Naive thymus-derived CD4-positive, alpha-beta T cell (primary cell): ENCODE results near the gene ARL3. TPM values are rescaled to one million over a fixed set of nuclear protein-coding genes. Genes with fewer than 3 reads are reported as not detected.
A peak's percentile ranks its signal among the peaks of the same experiment; 100 is the strongest.

Experiments used
- ATAC-seq: fragments of 150-1000 bp; cut with Tn5 transposase; 2 replicates; pipeline ENCODE4 v1.10.0; 2021; ENCODE audit warnings: mild to moderate bottlenecking, moderate library complexity
- CTCF ChIA-PET: fragments of 350-600 bp; sonication (Branson Sonifier 250); formaldehyde crosslinking; loops from one replicate; lab custom pipeline; 2021; ENCODE audit warnings: antibody characterized with exemption; lab: Charles Lee
- POLR2A ChIA-PET: fragments of 350-600 bp; sonication (Branson Sonifier 250); formaldehyde crosslinking; loops from one replicate; lab custom pipeline; 2021; ENCODE audit warnings: antibody characterized with exemption, inconsistent platforms; lab: Charles Lee
- DNase-seq, 9 donors: peaks; one replicate each; pipeline versions ENCODE4 v3.0.0 to v3.0.0-alpha.2; 2020 to 2022; ENCODE audit warnings: mixed read lengths in 1 of 9
- H3K27ac ChIP-seq: one replicate; pipeline ENCODE4 v1.7.0; 2013; ENCODE audit warnings: mild to moderate bottlenecking, low read depth, low read length, moderate library complexity
- H3K27me3 ChIP-seq, 2 donors: one replicate each; pipeline ENCODE4 v1.7.0; 2013; ENCODE audit warnings: low read length in 2 of 2, mild to moderate bottlenecking in 2 of 2, moderate library complexity in 2 of 2; ENCODE audit not compliant: control insufficient read depth in 2 of 2, insufficient read depth in 2 of 2
- H3K36me3 ChIP-seq, 3 experiments: 1 replicate in 2 of 3; 2 replicates in 1 of 3; pipeline ENCODE4 v1.7.0; 2013; ENCODE audit warnings: low read length in 3 of 3, mild to moderate bottlenecking in 3 of 3, moderate library complexity in 1 of 3; ENCODE audit not compliant: insufficient read depth in 3 of 3, control insufficient read depth in 2 of 3
- H3K4me1 ChIP-seq, 2 donors: one replicate each; pipeline ENCODE4 v1.7.0; 2013; ENCODE audit warnings: low read length in 2 of 2, mild to moderate bottlenecking in 2 of 2, moderate library complexity in 1 of 2; ENCODE audit not compliant: control insufficient read depth in 2 of 2, insufficient read depth in 2 of 2
- H3K4me3 ChIP-seq: 2 replicates; pipeline ENCODE4 v1.7.0; 2013; ENCODE audit warnings: mild to moderate bottlenecking, low read length
- H3K9me3 ChIP-seq, 3 experiments: 1 replicate in 2 of 3; 2 replicates in 1 of 3; pipeline ENCODE4 v1.7.0; 2013; ENCODE audit warnings: low read length in 3 of 3; ENCODE audit not compliant: control insufficient read depth in 2 of 3
- H3K27ac Mint-ChIP-seq, 9 donors: one replicate each; pipeline ENCODE4 v1.8.0; 2020 to 2022; ENCODE audit warnings: mixed read lengths in 9 of 9, mild to moderate bottlenecking in 8 of 9, moderate library complexity in 5 of 9, inconsistent platforms in 2 of 9
- H3K27me3 Mint-ChIP-seq, 5 donors: one replicate each; pipeline ENCODE4 v1.8.0; 2021 to 2022; ENCODE audit warnings: mixed read lengths in 5 of 5, mild to moderate bottlenecking in 1 of 5
- H3K36me3 Mint-ChIP-seq, 5 donors: one replicate each; pipeline ENCODE4 v1.8.0; 2020 to 2022; ENCODE audit warnings: mixed read lengths in 5 of 5, mild to moderate bottlenecking in 3 of 5, inconsistent platforms in 1 of 5
- H3K4me1 Mint-ChIP-seq, 7 donors: one replicate each; pipeline ENCODE4 v1.8.0; 2020 to 2022; ENCODE audit warnings: mixed read lengths in 7 of 7, mild to moderate bottlenecking in 3 of 7, inconsistent platforms in 1 of 7
- H3K4me3 Mint-ChIP-seq, 10 donors: one replicate each; pipeline ENCODE4 v1.8.0; 2020 to 2022; ENCODE audit warnings: mild to moderate bottlenecking in 10 of 10, mixed read lengths in 10 of 10, moderate library complexity in 6 of 10, inconsistent platforms in 2 of 10
- H3K9me3 Mint-ChIP-seq, 11 donors: one replicate each; pipeline ENCODE4 v1.8.0; 2020 to 2022; ENCODE audit warnings: mixed read lengths in 11 of 11, mild to moderate bottlenecking in 4 of 11, inconsistent platforms in 1 of 11, moderate library complexity in 1 of 11
- intact Hi-C, 2 donors: fragments of 100-400 bp; cut with micrococcal nuclease; formaldehyde crosslinking; loops; one replicate each; pipeline ENCODE4 v1.15.1; 2023
- polyA plus RNA-seq, 2 donors: library from polyadenylated mRNA; unstranded; fragments of 300-500 nt; fragmentation: Illumina TruSeq; gene quantifications; one replicate each; pipeline ENCODE4 v1.2.3, GENCODE V29; 2021
- total RNA-seq, 6 experiments: library from RNA in 5 of 6; stranded (reverse) in 5 of 6; gene quantifications; 1 replicate in 5 of 6; 2 replicates in 1 of 6; pipeline ENCODE4 v1.2.3 and lab custom pipeline; 2021 to 2026

The ARL3 gene
- total and polyA plus RNA-seq, 7 experiments from 2014 or later, result 1.3 to 5.1 (median 2.9) TPM

DNA sequence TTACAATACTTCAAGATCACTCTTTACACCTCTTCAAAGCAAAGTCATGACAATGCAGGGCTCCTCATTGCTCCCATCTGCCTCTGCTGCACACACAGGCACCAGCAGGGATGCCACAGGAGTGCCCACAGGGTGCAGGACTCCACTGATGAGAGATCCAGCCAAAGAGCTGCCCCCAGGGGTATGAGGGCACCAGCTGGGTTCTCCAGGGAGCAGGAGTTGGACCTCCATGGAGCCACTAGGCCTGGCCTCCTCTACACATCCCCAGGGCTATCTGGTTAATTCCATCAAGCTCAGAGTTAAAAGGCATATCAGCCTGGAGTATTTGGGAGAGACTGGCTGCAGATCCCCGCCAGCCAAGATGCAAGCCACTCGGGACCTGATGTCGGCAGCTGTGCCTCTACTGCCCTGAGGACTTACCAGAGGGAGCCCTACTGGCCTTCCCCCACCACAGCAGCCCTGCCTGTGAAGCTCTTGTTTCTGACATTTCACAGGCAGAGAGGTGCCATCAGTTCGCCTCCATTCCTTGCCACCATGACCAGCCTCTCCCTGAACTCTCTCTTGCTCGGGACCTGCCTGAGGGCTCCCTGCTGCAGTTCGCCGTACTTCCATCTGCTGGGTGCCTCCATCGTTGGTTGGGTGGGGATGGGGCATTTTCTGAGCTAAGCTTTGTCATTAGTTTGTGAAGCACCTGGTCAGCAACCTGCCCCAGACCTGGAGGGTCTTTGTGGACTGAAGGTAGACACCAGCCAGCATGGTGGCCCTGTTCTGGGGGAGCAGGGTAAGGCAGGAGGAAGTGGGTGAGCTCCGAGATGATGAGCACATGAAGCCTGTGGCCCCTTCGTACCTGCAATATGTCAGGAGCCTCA is 82.4 kb downstream of the ARL3 start:
- Histone ChIP-seq H3K4me3 (no peak overlapping the region), H3K4me1 (peaks cover 15 to 37% of the 10 kb centered on the region in 2 donors), H3K36me3 (peaks cover 0 to 27% (median 0%) of the 10 kb centered on the region in 3 experiments), H3K27ac (peak overlapping the region; percentile 46), H3K9me3 (no peaks in the 10 kb centered on the region), H3K27me3 (no peaks in the 10 kb centered on the region)
- H3K4me3 Mint-ChIP-seq, result no peak overlapping the region
- no peak for DNase-seq
- peak overlapping the region in 8 of 9 donors; percentile 23 to 93 (median 74) for H3K27ac Mint-ChIP-seq
- no peaks in the 10 kb centered on the region for H3K9me3 Mint-ChIP-seq
- intact Hi-C loops, result no loop called here
- H3K36me3 Mint-ChIP-seq, result peaks cover 0 to 8% (median 0%) of the 10 kb centered on the region in 5 donors
- no peak for ATAC-seq
- ChIA-PET POLR2A (interaction anchor here (0.9 to 2.1 kb wide), 4 partner anchors 10 to 18 kb away, joined by 3 to 8 read pairs (median 5); partner anchors contain the start of gene TRIM8), CTCF (interaction anchor here (0.6 kb wide), 1 partner anchor 559 kb away, joined by 4 read pairs; no protein-coding TSS in a partner anchor)
- H3K4me1 Mint-ChIP-seq, result peaks cover 35 to 46% (median 40%) of the 10 kb centered on the region in 7 donors
- H3K27me3 Mint-ChIP-seq, result no peaks in the 10 kb centered on the region

DNA sequence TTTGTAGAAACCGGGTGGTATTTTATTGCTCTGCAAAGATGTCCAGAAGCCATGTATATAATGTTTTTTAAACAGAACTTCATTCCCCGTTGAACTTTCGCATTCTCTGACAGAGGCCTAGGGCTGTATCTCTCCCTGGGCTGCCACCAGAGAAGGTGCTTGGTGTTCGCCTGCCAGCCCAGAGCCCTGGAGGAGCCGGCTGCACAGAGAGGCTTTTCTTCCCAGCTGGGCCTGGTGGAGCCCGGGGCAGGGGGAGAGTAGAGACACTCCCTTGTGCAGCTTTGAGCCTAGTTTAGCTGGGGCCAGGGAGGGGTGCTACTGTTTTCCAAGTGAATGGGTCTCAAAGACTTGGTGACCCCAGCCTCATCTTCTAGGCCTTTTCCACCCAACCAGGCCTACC is 83.5 kb downstream of the ARL3 start:
- H3K4me3 Mint-ChIP-seq, result no peak overlapping the region
- intact Hi-C loops, result no loop called here
- Histone ChIP-seq H3K4me3 (no peak overlapping the region), H3K9me3 (no peaks in the 10 kb centered on the region), H3K27me3 (no peaks in the 10 kb centered on the region), H3K4me1 (peaks cover 13 to 31% of the 10 kb centered on the region in 2 donors), H3K27ac (no peak overlapping the region), H3K36me3 (peaks cover 0 to 27% (median 0%) of the 10 kb centered on the region in 3 experiments)
- DNase-seq (no peak), ATAC-seq (no peak)
- no peaks in the 10 kb centered on the region for H3K9me3 Mint-ChIP-seq
- H3K27me3 Mint-ChIP-seq, result no peaks in the 10 kb centered on the region
- POLR2A ChIA-PET, result interaction anchor here (0.6 to 1.5 kb wide), 4 partner anchors 11 to 138 kb away, joined by 3 to 4 read pairs (median 3); no protein-coding TSS in a partner anchor
- CTCF ChIA-PET, result no interaction called here
- H3K36me3 Mint-ChIP-seq, result peaks cover 0 to 8% (median 0%) of the 10 kb centered on the region in 5 donors
- H3K27ac Mint-ChIP-seq, result peak overlapping the region in 4 of 9 donors; percentile 46 to 93 (median 74)
- peaks cover 31 to 40% (median 33%) of the 10 kb centered on the region in 7 donors for H3K4me1 Mint-ChIP-seq

DNA sequence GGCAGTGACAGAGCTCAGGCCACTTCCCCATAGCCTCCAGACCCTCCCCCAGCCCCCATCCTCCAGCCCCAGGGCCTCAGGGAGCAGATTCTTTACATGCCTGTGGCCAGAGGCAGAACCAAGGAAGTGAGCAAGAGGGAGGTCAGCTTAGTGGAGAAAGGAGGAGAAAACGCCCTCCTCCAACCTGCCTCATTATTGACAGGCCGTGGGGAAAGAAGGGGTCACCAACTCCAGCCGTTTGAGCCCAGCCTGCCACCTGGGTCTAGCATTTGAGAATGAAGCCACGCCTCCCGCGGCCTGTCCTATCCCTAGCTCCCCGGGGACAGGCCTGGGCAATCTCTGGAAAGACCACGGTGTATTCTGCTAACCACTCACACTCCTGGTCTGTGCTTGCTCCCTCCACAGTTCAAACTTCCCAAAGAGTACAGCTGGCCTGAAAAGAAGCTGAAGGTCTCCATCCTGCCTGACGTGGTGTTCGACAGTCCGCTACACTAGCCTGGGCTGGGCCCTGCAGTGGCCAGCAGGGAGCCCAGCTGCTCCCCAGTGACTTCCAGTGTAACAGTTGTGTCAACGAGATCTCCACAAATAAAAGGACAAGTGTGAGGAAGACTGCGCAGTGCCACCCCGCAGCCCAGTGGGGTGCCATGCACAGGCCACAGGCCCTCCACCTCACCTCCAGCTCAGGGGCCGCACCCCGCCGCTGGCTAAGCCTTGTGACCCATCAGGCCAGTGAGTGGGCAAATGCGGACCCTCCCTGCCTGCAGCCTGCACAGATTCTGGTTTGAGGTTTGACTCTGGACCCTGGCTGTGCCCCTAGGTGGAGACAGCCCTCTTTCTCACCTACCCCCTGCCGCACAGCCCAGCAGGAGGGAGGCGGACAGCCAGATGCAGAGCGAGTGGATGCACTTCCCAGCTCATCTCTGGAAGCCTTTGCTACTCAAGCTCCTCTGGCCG is 84.3 kb downstream of the ARL3 start:
- CTCF ChIA-PET, result no interaction called here
- Mint-ChIP-seq H3K9me3 (peaks cover 0 to under 1% (median 0%) of the 10 kb centered on the region in 11 donors), H3K27ac (peak overlapping the region in 1 of 9 donors; percentile 75), H3K27me3 (no peaks in the 10 kb centered on the region), H3K4me1 (peaks cover 24 to 33% (median 25%) of the 10 kb centered on the region in 7 donors), H3K4me3 (no peak overlapping the region), H3K36me3 (peaks cover 0 to 8% (median 0%) of the 10 kb centered on the region in 5 donors)
- ATAC-seq, result no peak
- no peak for DNase-seq
- peaks cover 0 to 29% (median 0%) of the 10 kb centered on the region in 3 experiments for H3K36me3 ChIP-seq
- POLR2A ChIA-PET, result interaction anchor here (0.6 to 1.5 kb wide), 4 partner anchors 12 to 139 kb away, joined by 3 to 4 read pairs (median 3); no protein-coding TSS in a partner anchor
- intact Hi-C loops, result no loop called here
- no peak overlapping the region for H3K27ac ChIP-seq
- H3K4me1 ChIP-seq, result peaks cover 5 to 24% of the 10 kb centered on the region in 2 donors
- no peaks in the 10 kb centered on the region for H3K9me3 ChIP-seq
- H3K27me3 ChIP-seq, result no peaks in the 10 kb centered on the region
- H3K4me3 ChIP-seq, result no peak overlapping the region

DNA sequence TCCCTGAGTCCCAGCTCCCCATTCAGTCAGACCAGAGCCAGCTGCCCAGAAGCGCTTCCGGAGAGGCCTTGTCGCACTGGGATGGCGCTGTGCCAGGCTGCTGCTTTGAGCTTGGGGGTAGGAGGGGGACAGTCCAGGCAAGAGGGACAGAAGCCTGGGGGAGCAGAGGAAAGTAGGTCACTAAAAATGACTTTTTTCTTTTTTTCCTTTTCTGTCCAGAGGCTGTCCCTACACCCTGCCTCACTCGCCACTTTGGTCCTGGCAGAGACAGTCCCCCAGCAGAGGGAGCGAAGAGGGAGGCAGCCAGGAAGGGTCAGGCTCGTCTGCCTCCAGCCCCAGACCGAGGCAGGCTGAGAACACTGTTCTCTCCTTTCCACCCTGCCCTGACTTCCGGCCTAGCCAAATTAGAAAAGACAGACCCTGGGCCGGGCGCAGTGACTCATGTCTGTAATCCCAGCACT is 85.7 kb downstream of the ARL3 start:
- no peak overlapping the region for H3K4me3 ChIP-seq
- no peak overlapping the region for H3K4me3 Mint-ChIP-seq
- ATAC-seq (no peak), DNase-seq (no peak)
- intact Hi-C loops, result no loop called here
- peaks cover 0 to 8% (median 0%) of the 10 kb centered on the region in 5 donors for H3K36me3 Mint-ChIP-seq
- ChIA-PET CTCF (interaction anchor here (0.6 kb wide), 1 partner anchor 12 kb away, joined by 3 read pairs; no protein-coding TSS in a partner anchor), POLR2A (no interaction called here)
- no peak overlapping the region for H3K27ac ChIP-seq
- H3K9me3 Mint-ChIP-seq, result peaks cover 0 to 1% (median 0%) of the 10 kb centered on the region in 11 donors
- H3K27ac Mint-ChIP-seq, result peak overlapping the region in 3 of 9 donors; percentile 14 to 67 (median 21)
- H3K9me3 ChIP-seq, result no peaks in the 10 kb centered on the region
- peaks cover 13 to 21% (median 14%) of the 10 kb centered on the region in 7 donors for H3K4me1 Mint-ChIP-seq
- H3K27me3 ChIP-seq, result no peaks in the 10 kb centered on the region
- H3K36me3 ChIP-seq, result peaks cover 0 to 33% (median 0%) of the 10 kb centered on the region in 3 experiments
- H3K4me1 ChIP-seq, result peaks cover 0 to 10% of the 10 kb centered on the region in 2 donors
- H3K27me3 Mint-ChIP-seq, result no peaks in the 10 kb centered on the region

DNA sequence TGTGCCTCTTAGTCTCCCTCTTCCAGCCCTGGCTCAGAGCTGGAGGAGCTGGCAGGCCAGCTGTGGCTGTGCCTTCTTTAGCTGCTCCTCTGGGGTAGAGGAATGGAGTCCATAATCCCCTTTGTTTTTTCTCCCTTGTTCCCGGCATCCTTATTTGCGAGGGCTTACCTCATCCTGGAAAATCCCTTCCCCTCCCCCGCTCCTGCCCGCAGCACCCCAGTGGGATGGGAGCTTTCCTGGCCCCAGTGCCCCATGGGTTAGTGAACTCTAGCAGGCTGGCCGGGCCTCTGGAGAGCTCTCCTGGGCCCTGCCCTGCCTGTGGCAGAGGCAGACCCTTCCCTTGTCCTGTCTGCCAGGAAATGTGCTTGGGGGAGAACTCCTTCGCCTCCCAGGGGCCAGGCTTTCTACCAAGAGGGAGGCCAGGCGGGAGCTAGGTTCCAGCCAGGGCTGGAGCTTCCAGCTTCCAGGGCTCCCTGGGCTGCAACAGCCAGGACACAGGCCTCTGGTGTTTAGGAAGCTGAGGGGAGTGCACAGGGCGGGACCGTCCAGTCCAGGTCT is 86.4 kb downstream of the ARL3 start:
- Histone ChIP-seq H3K36me3 (peaks cover 0 to 33% (median 0%) of the 10 kb centered on the region in 3 experiments), H3K27me3 (no peaks in the 10 kb centered on the region), H3K4me1 (peaks cover 0 to 4% of the 10 kb centered on the region in 2 donors), H3K27ac (no peak overlapping the region), H3K4me3 (no peak overlapping the region), H3K9me3 (no peaks in the 10 kb centered on the region)
- Mint-ChIP-seq H3K4me3 (no peak overlapping the region), H3K27ac (peak overlapping the region in 7 of 9 donors; percentile 31 to 69 (median 52)), H3K27me3 (no peaks in the 10 kb centered on the region), H3K4me1 (peaks cover 6 to 16% (median 7%) of the 10 kb centered on the region in 7 donors), H3K9me3 (peaks cover 0 to 1% (median 0%) of the 10 kb centered on the region in 11 donors), H3K36me3 (peaks cover 0 to 8% (median 0%) of the 10 kb centered on the region in 5 donors)
- ChIA-PET POLR2A (no interaction called here), CTCF (interaction anchor here (0.6 kb wide), 1 partner anchor 11 kb away, joined by 3 read pairs; no protein-coding TSS in a partner anchor)
- intact Hi-C loops, result no loop called here
- ATAC-seq, result no peak
- DNase-seq, result no peak
